A549 treated with AZD9567 at 1 μM for 4 hours (cell line): Measurements from ENCODE around the gene CYB5R4. TPM values are rescaled to one million over a fixed set of nuclear protein-coding genes. Genes with fewer than 3 reads are reported as not detected.

ENCODE experiments used
- total RNA-seq: library from RNA; stranded (reverse); fragments of 200-300 nt; extraction: Qiagen RNA extraction; gene quantifications from 5 replicates; pipeline ENCODE4 v1.2.3, GENCODE V29; 2022; ENCODE audit not compliant: insufficient read depth

The CYB5R4 gene
- 22.8 to 25.7 TPM (median 23.2 TPM) in 5 replicates for total RNA-seq

GRCh38 chr6:83859410-83860358, at the start of gene CYB5R4:
Gene CYB5R4, plus strand, starts transcription at chr6:83859689. Its CDS starts 94 bp downstream, at chr6:83859783.

GRCh38 chr6:83853178-83854000, 6.1 kb upstream of the CYB5R4 start, which contains the start of gene RIPPLY2:
Gene RIPPLY2, plus strand, starts transcription at chr6:83853360. Its CDS starts 57 bp downstream, at chr6:83853417.

Other genes with a start within 250 kb of the CYB5R4 start
- 0.17 to 0.38 TPM (median 0.26 TPM) in 4 of 5 replicates, not detected in the other for gene SNAP91, start 150.6 kb upstream of the CYB5R4 start, total RNA-seq
- gene RIPPLY2, start 6.3 kb upstream of the CYB5R4 start, total RNA-seq = 0.26 to 0.34 TPM (median 0.28 TPM) in 4 of 5 replicates, not detected in the other
- gene MRAP2, start 174.1 kb downstream of the CYB5R4 start, total RNA-seq = 1.1 to 1.6 TPM (median 1.5 TPM) in 5 replicates